Activated T-helper 1 cell treated with anti-CD3 and anti-CD28 coated beads, Interleukin-2, amount 50 U/mL, for 16 hours (primary cell): ENCODE data around the gene TTC13.
A peak's percentile ranks its signal among the peaks of the same experiment; 100 is the strongest.

Source experiments
- DNase-seq, 2 donors: peaks; one replicate each; pipeline ENCODE4 v3.0.0-alpha.2; 2020; ENCODE audit warnings: low read depth in 1 of 2, low spot score in 1 of 2

Gene TTC13

GRCh38 chr1:230950404-230950803 lies 28.3 kb downstream of the TTC13 start:
- no peak for DNase-seq

- no peak for DNase-seq
These were observed 29.8 kb downstream of the TTC13 start for GRCh38 chr1:230948903-230949302.

GRCh38 chr1:230948301-230948700 lies 30.4 kb downstream of the TTC13 start:
- DNase-seq = no peak

- no peak for DNase-seq
These were observed 35.5 kb downstream of the TTC13 start for GRCh38 chr1:230943048-230943593.

- DNase-seq = no peak
These were observed 37.8 kb downstream of the TTC13 start for GRCh38 chr1:230940848-230941247.

- DNase-seq = no peak
These were observed 38.7 kb downstream of the TTC13 start for GRCh38 chr1:230939806-230940489.

GRCh38 chr1:230938924-230939368 lies 39.7 kb downstream of the TTC13 start:
- DNase-seq = no peak

GRCh38 chr1:230937371-230937770 lies 41.3 kb downstream of the TTC13 start:
- DNase-seq = no peak

GRCh38 chr1:230936475-230936874 lies 42.2 kb downstream of the TTC13 start:
- no peak for DNase-seq

GRCh38 chr1:230935852-230936251 lies 42.8 kb downstream of the TTC13 start:
- no peak for DNase-seq

GRCh38 chr1:230930986-230931385 lies 47.7 kb downstream of the TTC13 start:
- DNase-seq = no peak

GRCh38 chr1:230926182-230926581 lies 52.5 kb downstream of the TTC13 start:
- no peak for DNase-seq

GRCh38 chr1:230925608-230926007 lies 53.1 kb downstream of the TTC13 start:
- no peak for DNase-seq

- DNase-seq = no peak
These were observed 55.5 kb downstream of the TTC13 start for GRCh38 chr1:230923176-230923575.

GRCh38 chr1:230922620-230923019 lies 56.0 kb downstream of the TTC13 start:
- DNase-seq = no peak

GRCh38 chr1:230919207-230919606 lies 59.5 kb downstream of the TTC13 start:
- DNase-seq = no peak

GRCh38 chr1:230917284-230918135 lies 61.2 kb downstream of the TTC13 start:
- DNase-seq = peak; percentile 44 to 46

- DNase-seq = no peak
These were observed 61.9 kb downstream of the TTC13 start for GRCh38 chr1:230916587-230917283.

GRCh38 chr1:230915078-230915477 lies 63.6 kb downstream of the TTC13 start:
- DNase-seq = no peak

- DNase-seq = no peak
These were observed 65.2 kb downstream of the TTC13 start for GRCh38 chr1:230913496-230913895.

GRCh38 chr1:230910755-230911117 lies 67.9 kb downstream of the TTC13 start:
- no peak for DNase-seq
